Skeletal muscle tissue (tissue), 4 donors: ENCODE results near the gene UBQLNL. TPM values are rescaled to one million over a fixed set of nuclear protein-coding genes. Genes with fewer than 3 reads are reported as not detected.

Source experiments
- H3K27ac ChIP-seq: one replicate; pipeline ENCODE4 v1.7.0; 2013; ENCODE audit warnings: mild to moderate bottlenecking, low read depth, low read length, inconsistent platforms
- H3K27me3 ChIP-seq, 3 donors: one replicate each; pipeline ENCODE4 v1.7.0; 2013; ENCODE audit warnings: low read length in 3 of 3; ENCODE audit not compliant: control insufficient read depth in 3 of 3, insufficient read depth in 3 of 3
- H3K36me3 ChIP-seq, 3 donors: one replicate each; pipeline ENCODE4 v1.7.0; 2013; ENCODE audit warnings: low read length in 3 of 3; ENCODE audit not compliant: control insufficient read depth in 3 of 3, insufficient read depth in 3 of 3
- H3K4me1 ChIP-seq, 3 donors: one replicate each; pipeline ENCODE4 v1.7.0; 2013; ENCODE audit warnings: low read length in 3 of 3, mild to moderate bottlenecking in 3 of 3; ENCODE audit not compliant: control insufficient read depth in 3 of 3, insufficient read depth in 3 of 3
- H3K4me3 ChIP-seq, 3 donors: one replicate each; pipeline ENCODE4 v1.7.0; 2013; ENCODE audit warnings: low read length in 3 of 3
- H3K9ac ChIP-seq, 3 donors: one replicate each; pipeline ENCODE4 v1.7.0; 2013; ENCODE audit warnings: low read length in 3 of 3, mild to moderate bottlenecking in 3 of 3, moderate library complexity in 2 of 3, low read depth in 1 of 3
- H3K9me3 ChIP-seq, 3 donors: one replicate each; pipeline ENCODE4 v1.7.0; 2013; ENCODE audit warnings: low read length in 3 of 3; ENCODE audit not compliant: control insufficient read depth in 3 of 3
- total RNA-seq: library from RNA; depleted of rRNA; stranded (reverse); fragments of >200 nt; gene quantifications from one replicate; pipeline ENCODE4 v1.2.3, GENCODE V29; 2014
- donor health status: Osteomylitis.

Gene UBQLNL
- total RNA-seq, 1 donor from 2014 or later: under 0.01 TPM

GRCh38 chr11:5541427-5541826 is 24.9 kb upstream of the UBQLNL start:
- H3K4me1 ChIP-seq: no peaks in the 10 kb centered on the region
- H3K9me3 ChIP-seq: no peaks in the 10 kb centered on the region
- H3K27ac ChIP-seq: no peak overlapping the region
- H3K27me3 ChIP-seq: no peaks in the 10 kb centered on the region
- no peak overlapping the region for H3K9ac ChIP-seq
- H3K36me3 ChIP-seq: no peaks in the 10 kb centered on the region
- H3K4me3 ChIP-seq: no peak overlapping the region

DNA sequence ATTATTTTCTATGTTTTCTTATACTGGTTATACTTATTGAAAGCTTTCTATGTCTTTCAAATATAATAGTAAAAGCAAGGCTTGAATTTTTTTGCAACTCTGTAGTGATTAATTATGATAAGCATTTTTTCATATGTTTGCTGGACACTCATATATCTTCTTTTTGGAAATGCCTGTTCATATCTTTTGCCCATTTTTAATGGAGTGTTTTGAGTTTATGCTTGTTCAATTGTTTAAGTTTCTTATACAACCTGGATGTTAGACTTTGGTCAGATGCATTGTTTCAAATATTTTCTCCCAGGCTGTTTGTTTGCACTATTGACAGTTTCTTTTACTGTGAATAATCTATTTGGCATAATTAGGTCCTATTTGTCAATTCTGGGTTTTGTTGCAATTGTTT is 20.0 kb upstream of the UBQLNL start:
- Histone ChIP-seq H3K27me3 (no peaks in the 10 kb centered on the region), H3K9me3 (no peaks in the 10 kb centered on the region), H3K4me3 (no peak overlapping the region), H3K36me3 (no peaks in the 10 kb centered on the region), H3K9ac (no peak overlapping the region), H3K27ac (no peak overlapping the region), H3K4me1 (no peaks in the 10 kb centered on the region)

DNA sequence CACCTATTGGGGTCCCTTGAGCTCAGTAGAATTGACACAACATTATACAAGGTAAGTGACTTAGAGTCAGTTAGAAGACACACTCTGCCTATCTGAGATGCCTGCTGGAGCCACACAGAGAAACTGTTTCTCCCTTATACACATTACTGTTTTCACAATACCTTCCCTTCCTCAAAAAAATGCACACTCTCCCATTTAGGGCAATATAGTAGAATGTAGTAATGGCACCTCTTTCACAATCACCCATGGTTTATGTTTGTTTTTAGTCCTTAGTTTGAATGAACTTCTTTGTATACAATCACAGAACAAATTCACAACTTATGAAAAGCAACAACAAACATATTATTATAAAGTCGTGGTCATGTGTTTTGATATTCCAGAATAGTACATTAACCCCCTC is 17.5 kb upstream of the UBQLNL start:
- no peaks in the 10 kb centered on the region for H3K27me3 ChIP-seq
- no peaks in the 10 kb centered on the region for H3K36me3 ChIP-seq
- H3K9me3 ChIP-seq: no peaks in the 10 kb centered on the region
- H3K9ac ChIP-seq: no peak overlapping the region
- no peaks in the 10 kb centered on the region for H3K4me1 ChIP-seq
- no peak overlapping the region for H3K4me3 ChIP-seq
- H3K27ac ChIP-seq: no peak overlapping the region

DNA sequence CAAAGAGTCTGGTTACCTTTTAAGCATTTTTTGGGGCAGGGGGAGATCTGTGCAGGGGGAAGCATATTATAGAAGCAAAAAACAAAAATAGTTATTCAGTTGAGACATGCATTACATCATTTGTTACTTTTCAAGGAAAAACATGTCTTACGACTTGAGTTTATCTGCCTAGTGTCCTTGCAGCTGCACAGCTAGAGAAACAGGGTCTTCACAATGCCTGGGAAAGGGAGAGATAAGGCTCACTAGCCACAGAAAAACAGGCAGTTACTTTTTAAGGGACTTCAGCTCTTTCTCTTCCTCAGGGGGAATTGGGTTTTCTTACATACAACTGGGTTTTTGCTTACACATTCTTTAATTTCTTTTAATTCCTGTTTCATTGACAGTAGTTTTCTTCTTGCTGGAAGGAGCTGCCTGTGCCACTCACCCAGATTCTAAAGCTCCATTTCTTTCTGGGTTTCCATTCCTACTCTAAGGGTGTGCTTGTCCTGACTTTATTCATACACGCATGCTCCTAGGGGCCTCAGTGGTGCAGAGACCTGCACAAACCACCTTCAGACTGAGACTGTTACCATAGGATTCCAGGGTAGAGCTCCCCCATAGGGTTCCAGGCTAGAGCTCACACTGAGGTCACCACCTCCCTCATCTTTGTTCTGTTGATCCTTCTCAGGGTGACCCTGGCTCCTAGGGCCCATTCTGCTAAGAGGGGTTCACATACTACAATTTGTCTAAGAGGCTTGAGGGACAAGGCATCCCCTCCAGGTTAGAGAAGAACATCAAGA is 14.7 kb upstream of the UBQLNL start:
- H3K27ac ChIP-seq: no peak overlapping the region
- H3K9me3 ChIP-seq: no peaks in the 10 kb centered on the region
- H3K36me3 ChIP-seq: no peaks in the 10 kb centered on the region
- no peaks in the 10 kb centered on the region for H3K4me1 ChIP-seq
- H3K4me3 ChIP-seq: no peak overlapping the region
- no peaks in the 10 kb centered on the region for H3K27me3 ChIP-seq
- no peak overlapping the region for H3K9ac ChIP-seq

DNA sequence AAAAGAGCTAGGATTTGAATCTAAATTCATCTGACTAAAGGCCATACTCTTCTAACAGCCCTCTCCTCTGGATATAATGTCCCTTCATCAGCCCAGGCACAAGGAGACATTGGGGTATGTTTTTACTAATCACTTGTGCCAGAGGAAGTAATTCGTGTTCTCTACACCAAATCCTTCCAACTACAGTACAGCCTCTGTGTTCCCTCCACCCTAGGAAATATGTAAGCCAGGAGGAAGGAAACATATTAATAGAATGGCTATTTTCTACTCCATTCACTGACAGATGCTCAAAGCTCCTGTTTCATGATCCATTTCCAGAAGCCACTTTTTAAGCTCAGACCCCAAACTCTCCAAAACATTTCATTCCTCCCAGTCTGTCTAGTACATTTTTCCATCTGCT is 12.0 kb upstream of the UBQLNL start:
- Histone ChIP-seq H3K27me3 (no peaks in the 10 kb centered on the region), H3K4me1 (no peaks in the 10 kb centered on the region)

GRCh38 chr11:5527716-5528115 is 11.2 kb upstream of the UBQLNL start:
- no peak overlapping the region for H3K4me3 ChIP-seq
- no peak overlapping the region for H3K9ac ChIP-seq
- no peaks in the 10 kb centered on the region for H3K36me3 ChIP-seq
- no peaks in the 10 kb centered on the region for H3K4me1 ChIP-seq
- H3K9me3 ChIP-seq: no peaks in the 10 kb centered on the region
- no peak overlapping the region for H3K27ac ChIP-seq
- no peaks in the 10 kb centered on the region for H3K27me3 ChIP-seq

More for the DNA sequence above, 12.0 kb upstream of the UBQLNL start:
- Histone ChIP-seq H3K36me3 (no peaks in the 10 kb centered on the region), H3K9me3 (no peaks in the 10 kb centered on the region), H3K4me3 (no peak overlapping the region), H3K9ac (no peak overlapping the region), H3K27ac (no peak overlapping the region)

DNA sequence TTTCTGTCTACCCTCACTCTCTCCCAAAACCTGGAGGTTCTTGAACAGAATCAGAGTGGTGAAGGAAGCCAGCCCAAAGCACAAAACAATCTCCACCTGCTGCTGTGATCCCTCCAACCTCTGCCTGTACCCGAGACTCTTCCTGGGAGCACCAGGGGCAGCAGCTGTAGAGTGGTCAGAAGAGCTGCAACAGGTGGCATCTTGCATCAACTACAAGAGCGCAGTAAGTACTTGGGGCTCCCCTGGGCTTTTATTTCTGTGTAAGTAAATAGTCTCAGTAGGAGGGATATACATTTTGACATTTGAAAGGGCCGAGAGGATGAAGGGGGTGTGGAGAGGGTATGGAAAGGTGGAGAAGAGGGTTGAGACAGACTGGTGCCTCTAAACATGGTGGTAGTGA is 8.3 kb upstream of the UBQLNL start:
- Histone ChIP-seq H3K9ac (no peak overlapping the region), H3K27me3 (no peaks in the 10 kb centered on the region), H3K36me3 (no peaks in the 10 kb centered on the region), H3K9me3 (no peaks in the 10 kb centered on the region), H3K4me3 (no peak overlapping the region), H3K4me1 (no peaks in the 10 kb centered on the region), H3K27ac (no peak overlapping the region)

- Histone ChIP-seq H3K9me3 (no peaks in the 10 kb centered on the region), H3K27me3 (no peaks in the 10 kb centered on the region), H3K9ac (no peak overlapping the region), H3K4me1 (no peaks in the 10 kb centered on the region), H3K27ac (no peak overlapping the region), H3K36me3 (no peaks in the 10 kb centered on the region), H3K4me3 (no peak overlapping the region)
Observed at GRCh38 chr11:5522308-5522707, 5.8 kb upstream of the UBQLNL start.

- Histone ChIP-seq H3K36me3 (no peaks in the 10 kb centered on the region), H3K9ac (no peak overlapping the region), H3K4me1 (no peaks in the 10 kb centered on the region), H3K27ac (no peak overlapping the region), H3K9me3 (no peaks in the 10 kb centered on the region), H3K4me3 (no peak overlapping the region), H3K27me3 (no peaks in the 10 kb centered on the region)
Observed at GRCh38 chr11:5521540-5521939, 5.0 kb upstream of the UBQLNL start.

- H3K4me3 ChIP-seq: no peak overlapping the region
- no peaks in the 10 kb centered on the region for H3K4me1 ChIP-seq
Observed at GRCh38 chr11:5514841-5515240, 1.7 kb downstream of the UBQLNL start.

More at GRCh38 chr11:5514841-5515240, 1.7 kb downstream of the UBQLNL start:
- Histone ChIP-seq H3K9ac (no peak overlapping the region), H3K36me3 (no peaks in the 10 kb centered on the region), H3K27ac (no peak overlapping the region), H3K27me3 (no peaks in the 10 kb centered on the region), H3K9me3 (no peaks in the 10 kb centered on the region)
